ENCODE measurements around the gene MIXL1.
"Not testable (repeated sequence)": the region's sequence is repeated elsewhere in the genome, so short reads cannot be mapped to it uniquely, and the experiment has no call there.

The MIXL1 gene

DNA sequence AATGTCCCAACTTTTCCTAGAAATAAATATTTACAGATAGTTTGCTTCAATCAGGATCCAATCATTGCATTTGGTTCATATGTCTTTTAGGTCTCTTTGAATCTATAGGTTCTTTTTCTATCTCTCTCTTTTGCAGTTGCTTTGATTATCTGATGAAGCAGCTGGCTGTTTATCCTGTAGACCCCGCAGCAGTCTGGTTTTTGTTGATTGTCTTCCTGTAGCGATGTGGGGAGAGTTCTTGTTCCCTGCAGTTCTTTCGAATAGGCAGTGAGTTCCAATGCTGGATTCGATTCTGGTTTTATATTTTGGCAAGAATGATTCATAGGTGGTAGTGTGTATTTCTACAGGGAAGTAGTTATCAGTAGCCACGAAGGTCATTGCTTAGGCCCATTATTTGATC, 7.4 kb upstream of the MIXL1 start:
- DNase-seq, result no peak

DNA sequence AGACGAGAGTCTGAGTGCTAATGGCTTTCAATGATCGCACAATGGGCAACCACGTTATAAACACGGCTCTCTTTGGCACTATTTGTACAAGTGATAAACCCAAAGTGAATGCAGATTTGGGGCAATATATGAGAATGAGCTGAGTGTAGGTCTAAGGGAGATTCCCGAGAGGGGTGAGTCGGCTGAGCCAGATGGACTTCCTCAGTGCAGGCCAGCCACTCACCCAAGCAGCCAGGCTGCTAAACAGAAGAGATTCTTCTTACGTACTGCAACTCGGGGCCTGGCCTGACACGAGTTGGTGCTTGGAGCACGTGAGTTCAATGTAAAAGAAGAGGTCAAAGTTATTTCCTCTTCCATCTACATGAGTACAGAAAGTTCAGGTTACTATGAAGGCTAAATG, 6.2 kb upstream of the MIXL1 start:
- no peak for DNase-seq

GRCh38 chr1:226220473-226221189, 2.8 kb upstream of the MIXL1 start:
- no peak for DNase-seq

DNA sequence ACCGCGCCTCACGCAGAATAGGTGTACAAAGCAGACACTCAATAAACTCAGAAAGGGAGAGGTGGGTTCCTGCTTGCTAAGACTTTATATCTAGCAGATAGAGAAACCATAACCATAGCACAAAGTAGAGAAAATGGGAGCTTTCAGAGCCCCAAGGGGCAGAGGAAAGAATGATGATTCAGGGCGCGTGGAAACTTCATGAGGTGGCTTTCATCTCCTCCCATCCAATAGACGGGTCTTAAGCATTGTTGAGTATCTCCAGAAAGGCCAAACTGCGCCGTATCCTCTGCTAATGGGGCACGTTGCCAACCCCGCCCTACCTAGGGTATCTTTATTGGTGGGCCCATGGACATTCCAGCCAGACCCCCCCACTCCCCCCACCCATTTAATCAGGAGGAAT, 778 bp upstream of the MIXL1 start:
- DNase-seq, result peak in 1 of 2 experiments; percentile 13

- peak; percentile 23 to 26 for DNase-seq
Observed at GRCh38 chr1:226223786-226224244, 351 bp downstream of the MIXL1 start.

DNA sequence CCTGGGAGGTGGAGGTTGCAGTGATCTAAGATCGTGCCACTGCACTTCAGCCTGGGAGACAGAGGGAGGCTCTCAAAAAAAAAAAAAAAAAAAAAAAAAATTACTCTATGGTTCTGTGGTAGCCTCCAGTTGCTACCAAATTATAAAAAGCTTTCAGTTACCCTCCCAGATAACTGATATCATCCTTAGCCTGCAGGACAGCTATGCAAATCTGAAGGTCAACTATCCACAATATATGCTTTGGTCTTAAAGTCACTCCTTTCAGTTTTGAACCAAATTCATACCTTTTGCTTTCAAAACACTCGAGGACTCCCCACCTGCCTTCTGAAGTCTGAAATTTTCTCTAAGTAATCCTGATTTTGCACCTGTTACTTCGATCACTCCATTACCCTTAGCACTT, 3.1 kb downstream of the MIXL1 start:
- DNase-seq, result no peak

DNA sequence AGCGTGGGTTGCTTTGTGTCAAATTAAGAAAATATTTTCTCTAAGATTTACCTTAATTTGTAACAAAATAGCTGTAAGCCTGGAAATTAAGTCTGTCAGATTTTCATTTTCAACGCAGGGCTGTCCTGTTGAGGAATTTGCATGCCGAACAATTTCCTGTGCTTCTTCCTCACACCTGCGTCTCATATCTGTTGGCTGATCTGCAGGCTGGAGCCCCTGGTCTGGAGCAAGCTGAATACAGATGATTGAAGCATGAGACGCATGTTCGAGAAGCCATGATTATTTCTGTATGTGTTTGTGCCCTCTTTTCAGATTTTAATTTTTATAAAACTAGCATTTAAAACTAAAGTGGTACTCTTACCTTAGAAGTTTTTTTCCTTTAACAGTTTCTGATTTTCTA, 9.8 kb downstream of the MIXL1 start:
- DNase-seq, result no peak

GRCh38 chr1:226233806-226234205, 10.3 kb downstream of the MIXL1 start:
- DNase-seq, result no peak

- DNase-seq, result no peak
Observed at GRCh38 chr1:226236826-226237225, 13.4 kb downstream of the MIXL1 start.

DNA sequence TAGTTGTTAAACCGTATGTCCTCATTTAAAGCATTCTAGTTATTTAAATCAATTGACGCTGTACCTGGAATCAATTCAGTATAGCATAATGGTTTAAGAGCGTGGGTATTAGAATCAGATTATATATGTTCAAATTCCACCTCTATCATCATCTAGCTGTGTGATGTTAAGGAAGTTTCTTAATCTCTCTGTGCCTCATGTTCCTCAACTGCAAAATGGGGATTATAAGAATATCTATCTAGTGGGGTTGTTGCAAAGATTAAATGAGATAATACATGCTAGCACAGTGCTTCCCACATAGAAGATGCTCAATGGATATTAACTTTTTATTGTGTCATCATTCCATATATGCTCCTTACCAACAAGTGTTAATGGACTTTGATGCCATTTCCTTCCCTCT, 16.0 kb downstream of the MIXL1 start:
- no peak for DNase-seq

- DNase-seq, result no peak
Observed at GRCh38 chr1:226248091-226248490, 24.6 kb downstream of the MIXL1 start.

- DNase-seq, result no peak
Observed at GRCh38 chr1:226248796-226249195, 25.3 kb downstream of the MIXL1 start.

DNA sequence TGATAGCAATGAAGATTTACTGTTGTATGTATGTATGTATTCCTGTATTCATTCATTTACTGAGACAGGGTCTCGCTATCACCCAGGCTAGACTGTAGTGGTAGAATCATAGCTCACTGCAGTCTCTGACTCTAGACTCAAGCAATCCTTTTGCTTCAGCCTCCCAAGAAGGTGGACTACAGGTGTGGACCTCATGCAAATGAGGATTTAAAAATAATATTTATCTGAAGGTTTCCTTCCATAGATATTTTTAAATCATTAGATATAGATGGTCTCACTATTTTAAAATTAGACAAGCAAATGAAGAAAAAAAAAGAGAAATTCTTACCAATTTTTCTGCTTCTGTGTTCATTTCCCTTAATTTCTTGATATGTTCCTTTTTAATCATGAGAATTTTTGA, 27.0 kb downstream of the MIXL1 start:
- DNase-seq, result no peak

DNA sequence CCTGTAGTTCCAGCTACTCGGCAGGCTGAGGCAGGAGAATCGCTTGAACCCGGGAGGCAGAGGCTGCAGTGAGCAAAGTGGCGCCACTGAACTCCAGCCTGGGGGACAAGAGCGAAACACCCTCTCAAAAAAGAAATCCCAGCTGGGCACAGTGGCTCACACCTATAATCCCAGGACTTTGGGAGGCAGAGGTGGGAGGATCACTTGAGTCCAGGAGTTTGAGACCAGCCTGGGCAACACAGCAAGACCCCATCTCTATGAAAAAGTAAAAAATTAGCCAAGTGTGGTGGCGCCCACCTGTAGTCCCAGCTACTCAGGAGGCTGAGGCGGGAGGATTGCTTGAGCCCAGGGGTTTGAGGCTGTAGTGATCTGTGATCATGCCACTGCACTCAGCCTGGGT, 29.4 kb downstream of the MIXL1 start:
- DNase-seq, result not testable (repeated sequence)

DNA sequence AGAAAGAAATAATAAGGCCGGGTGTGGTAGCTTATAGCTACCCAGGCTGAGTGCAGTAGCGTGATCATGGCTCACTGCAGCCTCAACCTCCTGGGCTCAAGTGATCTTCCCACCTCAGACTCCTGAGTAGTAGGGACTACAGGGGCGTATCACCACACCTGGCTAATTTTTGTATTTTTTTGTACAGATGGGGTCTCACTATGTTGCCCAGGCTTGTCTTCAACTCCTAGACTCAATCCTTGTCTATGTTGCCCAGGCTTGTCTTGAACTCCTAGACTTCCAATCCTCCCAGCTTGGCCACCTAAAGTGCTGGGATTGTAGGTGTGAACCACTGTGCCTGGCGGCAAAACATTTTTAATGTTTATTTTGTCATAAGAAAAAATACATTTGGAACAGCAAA, 30.5 kb downstream of the MIXL1 start:
- DNase-seq, result no peak

- DNase-seq, result no peak
Observed at GRCh38 chr1:226255380-226255779, 31.9 kb downstream of the MIXL1 start.

- DNase-seq, result no peak
Observed at GRCh38 chr1:226261818-226262217, 38.4 kb downstream of the MIXL1 start.

- no peak for DNase-seq
Observed at GRCh38 chr1:226268421-226269124, 45.1 kb downstream of the MIXL1 start.

DNA sequence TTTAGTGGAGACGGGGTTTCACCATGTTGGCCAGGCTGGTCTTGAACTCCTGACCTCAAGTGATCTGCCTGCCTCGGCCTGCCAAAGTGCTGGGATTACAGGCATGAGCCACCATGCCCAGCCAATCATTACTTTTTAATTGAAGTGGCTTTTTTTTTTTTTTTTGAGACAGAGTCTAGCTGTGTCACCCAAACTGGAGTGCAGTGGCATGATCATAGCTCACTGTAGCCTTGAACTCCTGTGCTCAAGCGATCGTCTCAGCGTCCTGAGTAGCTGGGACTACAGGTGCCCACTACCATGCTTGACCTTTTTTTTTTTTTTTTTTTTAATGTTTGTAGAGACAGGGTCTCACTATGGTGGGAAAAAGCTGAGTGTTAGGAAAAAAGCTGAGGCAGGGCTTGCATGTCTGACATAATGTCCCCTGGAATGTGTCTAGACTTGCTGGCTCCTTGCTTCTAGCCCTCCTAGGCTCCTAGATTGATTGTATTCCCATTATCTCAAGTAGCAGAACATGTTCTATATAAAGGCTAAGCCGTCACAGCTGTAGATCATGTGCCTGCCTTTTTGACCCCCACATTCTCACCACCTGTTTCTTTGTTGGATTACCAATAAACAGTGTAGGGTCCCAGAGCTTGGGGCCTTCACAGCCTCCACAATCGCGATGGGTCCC, 48.9 kb downstream of the MIXL1 start:
- not testable (repeated sequence) for DNase-seq

GRCh38 chr1:226274138-226274537, 50.7 kb downstream of the MIXL1 start:
- no peak for DNase-seq

- no peak for DNase-seq
Observed at GRCh38 chr1:226276077-226276682, 52.7 kb downstream of the MIXL1 start.

Measured in activated CD4-positive, alpha-beta T cell treated with anti-CD3 and anti-CD28 coated beads, Interleukin-2, amount 50 U/mL, for 48 hours (primary cell).